ENCODE results near the gene LRRC57.

DNA sequence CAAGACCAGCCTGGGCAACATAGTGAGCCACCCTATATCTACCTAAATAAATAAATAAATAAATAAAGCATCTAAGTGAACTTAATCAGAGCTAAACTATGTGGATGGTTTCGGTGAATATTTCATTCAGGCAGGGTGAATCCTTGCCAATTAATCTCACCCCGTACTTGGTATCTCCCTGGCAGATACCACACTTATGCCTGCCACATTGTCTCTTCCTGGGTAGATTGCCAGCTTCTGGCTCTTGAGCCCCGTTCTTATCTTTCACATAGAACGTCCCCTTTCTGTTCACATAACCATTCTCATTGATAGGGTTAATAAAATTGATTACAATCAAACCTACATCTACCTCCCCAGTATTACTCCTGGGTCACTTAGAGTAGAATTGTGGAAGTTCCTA lies 46.1 kb downstream of the LRRC57 start:
- no peak for TF ChIP-seq POLR2A (IDR thresholded peaks at IDR 0.05)
- TF ChIP-seq, protein P1, sequence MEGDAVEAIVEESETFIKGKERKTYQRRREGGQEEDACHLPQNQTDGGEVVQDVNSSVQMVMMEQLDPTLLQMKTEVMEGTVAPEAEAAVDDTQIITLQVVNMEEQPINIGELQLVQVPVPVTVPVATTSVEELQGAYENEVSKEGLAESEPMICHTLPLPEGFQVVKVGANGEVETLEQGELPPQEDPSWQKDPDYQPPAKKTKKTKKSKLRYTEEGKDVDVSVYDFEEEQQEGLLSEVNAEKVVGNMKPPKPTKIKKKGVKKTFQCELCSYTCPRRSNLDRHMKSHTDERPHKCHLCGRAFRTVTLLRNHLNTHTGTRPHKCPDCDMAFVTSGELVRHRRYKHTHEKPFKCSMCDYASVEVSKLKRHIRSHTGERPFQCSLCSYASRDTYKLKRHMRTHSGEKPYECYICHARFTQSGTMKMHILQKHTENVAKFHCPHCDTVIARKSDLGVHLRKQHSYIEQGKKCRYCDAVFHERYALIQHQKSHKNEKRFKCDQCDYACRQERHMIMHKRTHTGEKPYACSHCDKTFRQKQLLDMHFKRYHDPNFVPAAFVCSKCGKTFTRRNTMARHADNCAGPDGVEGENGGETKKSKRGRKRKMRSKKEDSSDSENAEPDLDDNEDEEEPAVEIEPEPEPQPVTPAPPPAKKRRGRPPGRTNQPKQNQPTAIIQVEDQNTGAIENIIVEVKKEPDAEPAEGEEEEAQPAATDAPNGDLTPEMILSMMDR (IDR thresholded peaks at IDR 0.05), result no peak
